GM12865 (cell line): ENCODE data around the gene TXNDC11.

ENCODE experiments used
- DNase-seq: peaks from one replicate; pipeline ENCODE4 v3.0.0; 2010; ENCODE audit warnings: low read depth
- H3K4me3 ChIP-seq: 2 replicates; pipeline ENCODE4 v1.5.1; 2011; ENCODE audit warnings: mild to moderate bottlenecking, low read depth, low read length, control low read depth
- TF ChIP-seq, protein P1 (sequence below): IDR thresholded peaks from 2 replicates; pipeline ENCODE4 v1.5.1; 2011; ENCODE audit warnings: low read length, control low read depth, low read depth, inconsistent platforms; ENCODE audit not compliant: insufficient read depth; ENCODE audit errors: missing control alignments

The TXNDC11 gene

DNA sequence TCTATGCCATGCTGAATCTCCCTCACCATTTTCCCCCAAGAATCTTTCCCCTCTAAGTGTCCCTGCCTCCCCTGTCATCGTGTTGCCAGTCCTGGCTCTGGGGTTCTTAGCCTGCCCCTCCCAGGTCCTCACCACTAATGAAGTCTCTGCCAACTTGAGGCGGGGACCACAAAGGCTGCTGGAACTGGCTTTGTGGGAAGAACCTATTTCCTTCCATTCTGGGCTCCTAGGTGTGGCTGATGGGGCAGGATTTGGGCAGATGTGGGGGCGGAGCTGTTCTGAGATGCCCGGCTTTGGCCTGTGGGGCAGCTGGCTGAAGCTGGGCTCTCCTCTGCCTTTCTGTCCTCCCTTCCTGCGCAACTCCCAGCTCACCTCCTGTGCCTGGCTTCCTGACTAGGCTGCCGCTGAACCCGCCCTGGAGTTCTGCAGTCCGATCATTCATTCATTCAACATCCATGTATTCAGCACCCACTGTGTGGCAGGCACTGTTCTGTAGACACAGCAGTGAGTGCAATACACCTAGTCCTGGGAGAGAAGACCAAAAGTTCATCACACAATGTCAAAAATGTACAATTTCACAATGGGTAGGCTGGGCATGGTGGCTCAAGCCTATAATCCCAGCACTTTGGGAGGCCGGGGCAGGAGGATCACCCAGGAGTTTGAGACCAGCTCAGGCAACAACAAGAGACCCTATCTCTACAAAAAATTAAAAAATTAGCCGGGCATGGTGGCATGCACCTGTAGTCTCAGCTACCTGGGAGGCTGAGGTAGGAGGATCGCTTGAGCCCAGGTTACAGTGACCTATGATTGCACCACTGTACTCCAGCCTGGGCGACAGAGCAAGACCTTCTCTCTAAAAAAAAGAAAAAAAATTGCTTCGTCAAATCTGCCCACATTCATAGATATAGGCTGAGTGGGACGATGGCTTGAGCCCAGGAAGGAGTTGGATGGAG, 76.3 kb downstream of the TXNDC11 start:
- H3K4me3 ChIP-seq, result no peak overlapping the region
- no peak for DNase-seq
- TF ChIP-seq, protein P1, sequence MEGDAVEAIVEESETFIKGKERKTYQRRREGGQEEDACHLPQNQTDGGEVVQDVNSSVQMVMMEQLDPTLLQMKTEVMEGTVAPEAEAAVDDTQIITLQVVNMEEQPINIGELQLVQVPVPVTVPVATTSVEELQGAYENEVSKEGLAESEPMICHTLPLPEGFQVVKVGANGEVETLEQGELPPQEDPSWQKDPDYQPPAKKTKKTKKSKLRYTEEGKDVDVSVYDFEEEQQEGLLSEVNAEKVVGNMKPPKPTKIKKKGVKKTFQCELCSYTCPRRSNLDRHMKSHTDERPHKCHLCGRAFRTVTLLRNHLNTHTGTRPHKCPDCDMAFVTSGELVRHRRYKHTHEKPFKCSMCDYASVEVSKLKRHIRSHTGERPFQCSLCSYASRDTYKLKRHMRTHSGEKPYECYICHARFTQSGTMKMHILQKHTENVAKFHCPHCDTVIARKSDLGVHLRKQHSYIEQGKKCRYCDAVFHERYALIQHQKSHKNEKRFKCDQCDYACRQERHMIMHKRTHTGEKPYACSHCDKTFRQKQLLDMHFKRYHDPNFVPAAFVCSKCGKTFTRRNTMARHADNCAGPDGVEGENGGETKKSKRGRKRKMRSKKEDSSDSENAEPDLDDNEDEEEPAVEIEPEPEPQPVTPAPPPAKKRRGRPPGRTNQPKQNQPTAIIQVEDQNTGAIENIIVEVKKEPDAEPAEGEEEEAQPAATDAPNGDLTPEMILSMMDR, result no peak

DNA sequence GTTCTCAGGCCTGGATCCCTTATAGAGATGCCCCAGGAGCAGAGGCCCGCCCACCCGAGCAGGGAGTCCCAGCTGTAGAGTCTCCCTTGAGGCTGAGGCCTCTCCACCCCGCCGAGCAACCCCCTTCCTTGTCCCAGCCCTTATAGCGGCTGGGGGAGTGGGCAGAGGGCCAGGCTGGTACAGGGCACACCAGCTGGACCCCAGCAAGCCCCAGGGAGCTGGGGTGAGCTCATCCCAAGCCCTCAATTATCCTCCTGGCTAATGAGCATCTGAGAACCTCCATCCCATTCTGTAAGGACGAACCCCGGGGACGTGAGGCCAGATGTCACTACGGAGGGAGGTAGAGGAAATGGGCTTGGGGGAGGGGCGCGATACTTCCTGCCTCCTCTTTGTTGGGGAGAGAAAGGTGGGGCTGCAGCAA, 77.6 kb downstream of the TXNDC11 start:
- H3K4me3 ChIP-seq, result no peak overlapping the region
- TF ChIP-seq, protein P1, result no peak
- no peak for DNase-seq

DNA sequence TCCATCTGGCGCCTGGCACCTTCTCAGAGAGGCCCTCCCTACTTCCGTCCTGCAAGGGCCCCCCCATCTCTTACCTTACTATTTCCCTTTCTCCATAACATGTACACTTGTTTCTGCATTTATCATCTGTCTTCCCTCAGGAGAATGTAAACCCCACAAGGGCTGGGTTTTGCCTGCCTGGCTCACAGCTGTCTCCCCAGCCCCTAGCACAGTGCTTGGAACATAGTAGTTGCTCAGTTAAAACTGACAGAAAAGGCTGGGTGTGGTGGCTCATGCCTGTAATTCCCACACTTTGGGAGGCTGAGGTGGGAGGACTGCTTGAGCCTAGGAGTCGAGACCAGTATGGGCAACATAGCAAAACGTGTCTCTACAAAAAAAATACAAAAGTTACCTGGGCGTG, 80.1 kb downstream of the TXNDC11 start:
- TF ChIP-seq, protein P1, result no peak
- H3K4me3 ChIP-seq, result no peak overlapping the region
- DNase-seq, result no peak

DNA sequence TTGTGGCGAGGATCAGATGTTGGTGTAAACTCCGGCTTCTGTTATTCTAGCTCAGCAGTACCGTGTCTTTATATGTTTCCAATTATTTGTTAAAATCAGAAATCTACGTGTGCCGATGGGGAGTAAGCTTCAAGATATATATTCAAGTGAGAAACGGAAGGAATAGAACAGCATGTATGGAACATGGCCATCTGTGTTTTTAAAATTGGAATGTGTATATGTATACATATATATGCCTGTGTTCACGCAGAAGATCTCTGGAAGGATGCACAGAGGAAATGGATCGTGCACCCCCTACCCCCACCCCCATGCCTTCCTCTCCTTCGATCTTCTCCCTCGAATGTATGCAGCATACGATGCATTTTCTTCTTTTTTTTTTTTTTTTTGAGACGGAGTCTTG, 82.1 kb downstream of the TXNDC11 start:
- H3K4me3 ChIP-seq, result no peak overlapping the region
- TF ChIP-seq, protein P1, result no peak
- no peak for DNase-seq

DNA sequence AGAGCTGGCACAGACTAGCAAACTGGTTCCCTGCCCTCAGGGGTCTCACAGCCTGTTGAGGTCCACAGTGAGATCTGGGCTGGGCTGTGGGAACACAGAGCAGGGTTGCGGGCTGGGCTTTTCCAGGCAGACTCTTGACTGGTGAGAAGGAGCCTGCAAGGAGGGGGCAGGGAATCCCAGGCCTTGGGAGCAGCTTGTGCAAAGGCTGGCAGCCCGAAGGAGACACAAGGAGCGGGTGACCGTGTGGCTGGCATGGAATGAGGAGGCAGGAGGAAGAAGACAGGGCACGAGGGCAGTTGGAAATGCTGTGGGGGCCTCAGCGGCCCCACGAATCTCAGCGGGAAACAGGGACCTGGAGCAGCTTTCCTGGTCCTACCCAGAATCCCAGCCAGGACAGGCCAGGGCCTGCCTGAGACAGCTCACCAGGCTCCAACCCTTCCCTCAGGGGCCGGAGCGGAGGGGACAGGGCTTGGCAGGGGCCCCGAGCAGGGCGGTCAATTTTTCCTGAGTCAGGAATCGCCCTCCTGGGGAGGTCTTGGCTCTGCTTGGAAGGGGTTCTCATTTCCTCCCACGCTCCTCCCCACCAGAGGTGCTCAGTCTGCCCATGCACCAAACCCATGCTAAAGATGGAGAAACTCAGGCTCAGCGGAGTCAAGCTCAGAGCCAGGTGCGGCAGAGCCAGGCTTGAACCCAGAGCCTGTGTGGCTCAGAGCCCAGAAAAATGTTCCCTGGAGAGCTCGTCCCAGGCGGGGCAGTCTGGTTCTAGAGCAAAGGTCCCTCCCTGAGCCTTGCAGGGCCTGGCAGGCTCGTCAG, 83.6 kb downstream of the TXNDC11 start:
- no peak for DNase-seq
- H3K4me3 ChIP-seq, result no peak overlapping the region
- TF ChIP-seq, protein P1, result no peak

DNA sequence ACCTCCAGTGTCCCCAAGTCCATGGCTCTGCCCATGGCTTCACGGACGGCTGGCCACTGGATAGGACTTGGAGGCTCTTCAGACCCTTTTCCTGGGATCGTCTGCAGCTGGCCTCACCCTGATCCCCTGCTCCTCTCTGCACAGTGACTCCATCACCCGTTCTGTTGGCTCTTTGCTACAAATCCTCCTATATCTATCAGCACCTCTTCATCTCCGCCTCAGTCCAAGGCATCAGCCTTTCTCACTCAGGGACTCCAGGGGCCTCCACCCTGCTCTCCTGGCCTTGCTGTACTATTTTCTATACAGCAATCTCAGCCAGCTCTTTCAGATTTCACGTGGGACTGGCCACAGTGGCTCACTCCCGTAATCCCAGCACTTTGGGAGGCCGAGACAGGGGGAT, 85.1 kb downstream of the TXNDC11 start:
- H3K4me3 ChIP-seq, result no peak overlapping the region
- TF ChIP-seq, protein P1, result no peak
- no peak for DNase-seq
